Glomerular visceral epithelial cell (primary cell): ENCODE data around the gene A3GALT2.

Experiments used
- DNase-seq: peaks from one replicate; pipeline ENCODE4 v3.0.0-alpha.2; 2016; ENCODE audit errors: extremely low spot score

Gene A3GALT2

GRCh38 chr1:33350611-33351280, 29.8 kb upstream of the A3GALT2 start:
- DNase-seq: no peak

- peak; percentile 92 for DNase-seq
These were observed 29.1 kb upstream of the A3GALT2 start for GRCh38 chr1:33349778-33350610.

- peak; percentile 50 for DNase-seq
These were observed 28.3 kb upstream of the A3GALT2 start for GRCh38 chr1:33349081-33349759.

GRCh38 chr1:33348676-33349080, 27.8 kb upstream of the A3GALT2 start:
- peak; percentile 42 for DNase-seq

- DNase-seq: peak; percentile 50
These were observed 27.3 kb upstream of the A3GALT2 start for GRCh38 chr1:33348194-33348593.

- peak; percentile 45 for DNase-seq
These were observed 26.7 kb upstream of the A3GALT2 start for GRCh38 chr1:33347650-33347992.

- DNase-seq: peak; percentile 93
These were observed 26.2 kb upstream of the A3GALT2 start for GRCh38 chr1:33346927-33347649.

- no peak for DNase-seq
These were observed 25.6 kb upstream of the A3GALT2 start for GRCh38 chr1:33346533-33346926.

- DNase-seq: no peak
These were observed 24.1 kb upstream of the A3GALT2 start for GRCh38 chr1:33344896-33345560.

GRCh38 chr1:33343539-33343938, 22.6 kb upstream of the A3GALT2 start:
- no peak for DNase-seq

- peak; percentile 98 for DNase-seq
These were observed 21.3 kb upstream of the A3GALT2 start for GRCh38 chr1:33342041-33342723.

- DNase-seq: peak; percentile 29
These were observed 20.3 kb upstream of the A3GALT2 start for GRCh38 chr1:33341190-33341589.

GRCh38 chr1:33339413-33339812, 18.5 kb upstream of the A3GALT2 start:
- DNase-seq: no peak

- DNase-seq: peak; percentile 49
These were observed 17.7 kb upstream of the A3GALT2 start for GRCh38 chr1:33338440-33339211.

GRCh38 chr1:33338048-33338439, 17.1 kb upstream of the A3GALT2 start:
- DNase-seq: no peak

- DNase-seq: no peak
These were observed 16.5 kb upstream of the A3GALT2 start for GRCh38 chr1:33337441-33337840.

GRCh38 chr1:33336580-33336979, 15.7 kb upstream of the A3GALT2 start:
- no peak for DNase-seq

GRCh38 chr1:33335020-33335419, 14.1 kb upstream of the A3GALT2 start:
- no peak for DNase-seq

GRCh38 chr1:33334081-33334552, 13.2 kb upstream of the A3GALT2 start:
- DNase-seq: no peak

GRCh38 chr1:33332881-33333280, 12.0 kb upstream of the A3GALT2 start:
- DNase-seq: no peak
